8988T (cell line): Measurements from ENCODE around the gene PLCB4.

ENCODE experiments used
- DNase-seq: peaks from one replicate; pipeline ENCODE4 v3.0.0; 2011

Gene PLCB4

DNA sequence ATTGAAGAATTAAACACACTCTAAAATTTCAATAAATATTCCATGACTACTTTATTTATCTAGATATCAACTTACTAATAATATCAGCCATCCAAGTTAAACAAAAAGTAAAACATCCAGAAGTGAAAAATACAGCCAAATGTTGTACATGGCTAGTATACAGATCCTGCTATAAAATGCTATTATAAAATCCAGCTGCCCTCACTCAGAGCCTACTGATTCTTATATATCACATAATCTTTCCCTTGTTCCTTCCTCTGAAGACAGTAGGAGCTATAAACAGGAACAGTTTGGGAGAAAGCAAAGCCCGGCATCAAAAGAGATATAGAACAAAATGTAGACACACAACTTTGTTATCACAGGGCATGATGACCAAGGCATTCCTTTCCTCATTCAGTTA is 212.9 kb downstream of the PLCB4 start:
- DNase-seq: no peak

DNA sequence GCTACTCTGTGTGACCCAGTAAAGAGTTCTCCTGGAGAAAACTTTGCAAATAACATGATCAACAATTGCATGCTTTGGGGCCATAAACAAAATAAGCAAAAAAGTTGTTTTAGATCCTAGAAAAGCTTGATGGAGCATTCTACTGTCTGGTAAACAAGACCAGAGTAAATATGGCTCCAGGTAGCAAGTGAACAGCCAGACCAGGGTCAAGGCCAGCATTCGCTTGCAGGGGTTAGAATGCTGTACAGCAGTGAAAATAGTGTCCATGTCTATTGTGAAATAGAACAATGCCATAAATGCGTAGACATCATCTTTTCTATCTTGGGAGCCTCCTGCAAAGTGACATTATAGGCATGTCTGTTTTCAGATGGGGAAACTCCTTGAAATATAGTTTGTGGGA is 216.7 kb downstream of the PLCB4 start:
- no peak for DNase-seq

DNA sequence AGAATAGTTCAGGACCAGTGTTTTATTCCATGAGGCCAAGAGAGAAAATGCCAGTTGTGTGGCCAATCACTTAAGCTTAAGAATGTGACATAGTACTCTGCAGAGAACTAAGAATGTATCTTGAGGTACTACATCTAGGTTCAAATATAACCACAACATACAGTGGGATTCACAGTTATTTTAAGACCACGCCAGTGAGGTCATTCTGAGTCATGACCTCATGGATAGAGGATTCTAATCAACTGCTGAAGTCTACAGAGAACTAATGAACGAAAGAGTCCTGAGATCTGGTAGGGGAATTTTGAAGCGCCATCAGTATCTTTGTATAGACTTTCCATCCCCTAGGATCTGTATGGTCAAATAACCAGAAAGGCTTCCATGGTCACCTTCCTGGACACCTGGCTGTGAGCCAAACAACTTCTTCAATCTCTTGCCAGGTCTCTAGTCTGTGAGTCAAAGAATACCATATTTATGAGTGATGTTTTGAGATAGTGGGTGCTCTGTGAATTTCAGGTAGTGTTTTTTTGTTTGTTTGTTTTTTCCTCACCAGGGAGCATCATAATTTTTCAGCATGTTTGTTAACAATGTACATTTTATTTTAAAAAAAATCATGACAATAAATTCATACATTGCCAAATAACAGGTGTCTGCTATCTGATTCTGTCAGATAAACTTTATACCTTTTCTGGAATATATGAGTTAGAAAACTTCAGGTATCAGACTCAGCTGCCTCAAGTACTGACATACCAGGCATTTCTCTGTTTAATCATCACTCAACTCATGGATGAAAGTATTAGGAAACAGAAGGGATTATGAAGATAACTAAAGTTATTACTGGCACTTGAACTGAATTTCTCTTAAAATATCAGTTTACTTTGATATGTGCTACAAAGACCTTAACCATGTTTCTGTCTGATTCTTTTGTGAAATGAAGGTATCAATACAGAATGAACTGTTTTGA is 217.9 kb downstream of the PLCB4 start:
- DNase-seq: no peak

DNA sequence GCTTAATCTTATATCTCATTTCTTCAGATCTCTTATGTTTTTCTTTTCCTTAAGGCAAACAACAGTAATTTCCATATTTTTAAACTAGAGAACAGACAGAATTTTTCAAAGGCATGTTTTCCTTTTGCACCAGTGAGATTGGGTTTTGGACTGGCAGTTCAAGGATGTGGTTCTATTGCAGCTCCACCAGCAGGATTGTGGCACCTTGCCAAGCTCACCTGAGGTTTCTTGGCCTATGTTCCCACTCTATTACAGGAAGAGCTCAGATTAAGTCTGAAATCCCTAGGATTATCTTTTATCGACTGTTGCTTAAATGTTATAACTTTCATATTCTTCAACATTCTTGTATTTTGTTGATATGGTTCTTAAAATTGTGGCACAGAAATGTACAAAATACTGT is 218.9 kb downstream of the PLCB4 start:
- DNase-seq: no peak

DNA sequence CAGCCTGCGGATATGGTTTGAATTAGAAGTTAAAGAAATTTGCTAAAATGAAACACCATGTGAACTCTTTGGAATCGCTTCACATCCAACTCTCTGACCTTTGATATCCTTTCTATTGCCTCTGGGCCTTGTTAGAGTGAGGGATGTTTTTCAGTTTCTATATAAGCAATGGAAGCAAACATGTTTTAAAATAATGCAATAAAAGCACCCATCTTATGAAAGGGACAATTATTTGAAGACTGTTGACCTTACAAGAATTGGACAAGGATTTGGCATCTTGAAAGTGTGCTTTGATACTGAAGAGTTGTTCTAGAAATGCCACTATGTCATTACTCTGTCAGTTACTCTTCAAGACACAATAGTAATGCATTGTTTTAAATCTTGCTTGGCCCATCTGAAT is 221.4 kb downstream of the PLCB4 start:
- no peak for DNase-seq

DNA sequence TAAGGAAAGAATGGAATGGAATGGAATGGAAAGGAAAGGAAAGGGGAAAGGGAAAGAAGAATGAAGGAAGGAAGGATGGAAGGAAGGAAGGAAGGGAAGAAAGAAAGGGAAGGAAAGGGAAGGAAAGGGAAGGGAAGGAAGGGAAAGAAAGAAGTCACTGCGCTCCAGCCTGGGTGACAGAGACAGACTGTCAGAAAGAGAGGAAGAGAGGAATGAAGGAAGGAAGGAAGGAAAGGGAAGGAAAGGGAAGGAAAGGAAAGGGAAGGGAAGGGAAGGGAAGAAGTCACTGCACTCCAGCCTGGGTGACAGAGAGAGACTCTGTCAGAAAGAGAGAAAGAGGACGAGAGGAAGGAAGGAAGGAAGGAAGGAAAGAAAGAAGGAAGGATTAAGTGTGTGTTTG is 224.3 kb downstream of the PLCB4 start:
- no peak for DNase-seq

DNA sequence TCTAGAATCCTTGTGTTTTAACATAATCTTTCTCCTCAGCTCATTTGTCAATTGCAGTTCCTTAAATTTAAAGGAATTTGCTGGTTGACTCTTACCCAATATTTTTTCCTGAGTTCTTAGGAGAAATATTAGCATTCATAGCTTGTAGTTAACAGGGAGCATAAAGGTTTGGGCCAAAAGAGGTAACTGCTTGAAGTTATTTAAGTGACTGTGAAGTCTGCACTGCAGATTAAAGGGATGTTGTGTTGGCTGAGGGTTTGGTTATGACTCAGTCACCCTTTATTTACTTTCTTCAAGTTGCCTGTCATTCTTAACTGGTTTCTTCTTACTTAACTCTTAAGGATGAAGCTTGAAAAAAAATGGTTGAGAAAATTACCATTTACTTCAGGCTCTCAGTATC is 225.2 kb downstream of the PLCB4 start:
- no peak for DNase-seq

DNA sequence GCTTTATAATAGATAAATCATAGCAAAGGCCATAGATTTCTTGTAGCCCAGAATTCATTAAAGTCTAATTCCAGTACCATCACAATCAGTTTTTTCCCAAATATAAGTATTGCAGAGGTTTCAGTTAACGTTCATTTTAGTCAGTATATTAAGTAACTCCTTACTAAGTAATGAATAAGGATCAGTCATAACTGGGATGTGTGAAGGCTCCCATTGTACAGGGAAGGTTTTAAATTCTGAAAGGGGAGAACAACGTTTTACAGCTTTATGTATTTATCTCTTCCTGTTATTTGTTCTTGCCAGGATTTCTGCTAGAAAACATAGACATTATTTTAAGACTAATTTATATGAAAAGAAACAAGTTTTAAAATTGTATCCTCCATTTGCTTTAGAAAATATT is 230.0 kb downstream of the PLCB4 start:
- no peak for DNase-seq

DNA sequence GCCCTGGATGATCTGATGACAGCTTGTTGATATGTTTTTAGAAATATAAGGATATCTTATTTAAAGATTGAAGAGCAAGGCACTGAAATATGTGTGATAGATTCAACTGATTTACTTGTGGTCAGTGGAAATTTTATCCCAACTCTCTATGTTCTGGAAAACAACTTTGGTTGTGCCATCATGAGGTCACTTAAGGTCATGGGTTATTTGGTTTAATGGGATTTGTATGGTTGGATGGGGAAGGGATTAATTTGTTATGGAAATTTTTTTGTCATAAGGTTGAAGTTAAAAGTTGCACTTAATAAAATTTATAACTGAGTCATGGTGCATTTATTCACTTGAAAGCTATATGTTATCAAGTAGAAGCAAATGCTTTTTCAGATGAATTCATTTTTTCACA is 231.2 kb downstream of the PLCB4 start:
- no peak for DNase-seq

DNA sequence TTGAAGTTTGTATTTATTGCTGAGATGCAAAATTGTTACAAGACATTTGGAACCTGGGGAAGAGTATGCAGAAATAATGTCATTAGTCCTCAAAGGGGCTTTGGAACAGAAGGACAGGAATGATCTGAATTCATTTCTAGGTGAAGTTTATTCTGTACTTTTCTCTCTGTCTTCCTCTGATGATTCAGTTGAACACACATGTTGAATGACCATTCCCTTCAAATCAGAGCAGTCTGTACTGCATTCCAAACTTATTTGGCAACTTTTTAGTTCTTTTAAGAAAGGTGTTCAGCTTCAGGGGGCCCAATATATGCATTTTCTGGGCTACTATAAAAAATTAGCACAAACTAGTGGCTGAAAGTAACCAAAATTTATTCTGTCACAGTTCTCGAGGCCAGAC is 231.6 kb downstream of the PLCB4 start:
- no peak for DNase-seq

DNA sequence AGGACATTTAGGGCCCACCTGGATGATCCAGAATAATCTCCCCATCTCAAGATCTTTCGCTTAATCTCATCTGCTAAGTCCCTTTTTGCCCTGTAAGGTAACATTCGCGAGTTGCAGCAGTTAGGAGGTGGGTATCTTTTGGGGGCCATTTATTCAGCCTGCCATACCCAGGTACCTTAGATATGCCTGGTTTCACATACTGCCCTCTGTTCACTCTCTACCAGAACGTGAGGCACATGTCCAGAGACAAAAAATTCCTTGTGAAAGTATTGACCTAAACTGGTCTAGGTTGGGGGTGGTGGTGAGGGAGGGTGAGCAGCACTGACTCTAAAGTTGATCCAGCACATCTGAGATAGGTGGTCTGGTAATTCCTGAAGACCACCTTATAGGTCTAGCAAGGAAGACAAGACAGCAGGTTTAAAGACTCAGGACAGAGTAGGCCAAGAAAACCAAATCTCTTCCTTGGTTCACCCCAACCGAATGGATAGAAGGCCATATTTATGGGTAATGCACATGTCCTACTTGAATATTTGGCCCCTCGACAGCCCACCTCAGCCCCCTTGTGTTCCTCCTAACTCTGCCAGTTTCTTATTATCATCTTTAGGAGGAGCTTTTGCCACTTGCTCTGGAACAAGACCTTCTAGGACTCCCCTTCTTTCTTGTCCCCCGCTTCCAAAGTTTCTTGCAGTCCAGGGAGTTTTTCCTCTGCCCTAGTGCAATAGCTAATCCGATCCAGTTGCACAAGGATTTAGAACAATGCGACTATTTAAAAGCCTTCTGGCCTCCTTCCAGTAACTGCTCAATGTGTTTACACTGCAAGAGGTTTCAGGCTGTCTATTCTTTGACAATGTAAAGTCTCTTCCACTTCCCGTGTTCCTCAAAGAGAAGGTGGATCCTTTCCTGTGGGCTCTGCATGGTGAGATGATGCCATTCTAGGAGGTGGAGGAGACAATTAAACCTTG is 232.5 kb downstream of the PLCB4 start:
- no peak for DNase-seq

DNA sequence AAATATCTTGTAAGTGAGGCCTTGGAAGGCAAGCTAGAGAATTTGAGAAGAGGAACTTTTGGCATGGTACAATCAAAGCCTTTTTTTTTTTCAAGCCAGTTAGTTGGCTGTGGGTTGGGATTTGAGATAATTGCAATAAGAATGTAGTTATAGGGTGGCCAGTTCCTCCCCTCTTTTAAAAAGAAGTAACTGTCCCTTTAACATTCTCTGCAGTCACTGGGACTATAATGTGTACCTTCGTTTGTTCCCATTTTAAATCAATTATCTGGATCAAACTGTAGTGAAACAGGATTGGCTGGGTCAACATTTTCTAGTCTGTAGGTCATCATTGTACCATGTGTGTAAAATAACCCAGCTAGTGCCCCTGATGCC is 233.2 kb downstream of the PLCB4 start:
- DNase-seq: no peak

DNA sequence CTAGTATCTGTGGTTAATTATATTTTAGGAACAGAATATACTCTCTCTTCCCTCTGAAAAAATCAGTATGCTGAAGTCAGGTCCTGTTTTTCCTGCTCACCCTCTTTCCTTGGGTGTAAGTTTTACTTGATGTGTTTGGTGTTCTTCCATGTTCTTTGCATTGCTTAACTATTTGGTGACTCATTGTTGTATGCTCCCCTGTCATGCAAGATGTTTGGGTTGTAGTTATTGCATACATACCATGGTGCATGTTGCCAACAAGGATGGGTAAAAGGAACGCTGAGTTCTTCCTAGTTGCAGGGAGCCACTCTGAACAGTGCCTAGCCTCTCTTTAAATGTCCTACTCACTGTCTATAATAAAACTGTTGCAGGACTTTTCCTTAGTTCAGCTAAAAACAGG is 237.6 kb downstream of the PLCB4 start:
- DNase-seq: no peak

DNA sequence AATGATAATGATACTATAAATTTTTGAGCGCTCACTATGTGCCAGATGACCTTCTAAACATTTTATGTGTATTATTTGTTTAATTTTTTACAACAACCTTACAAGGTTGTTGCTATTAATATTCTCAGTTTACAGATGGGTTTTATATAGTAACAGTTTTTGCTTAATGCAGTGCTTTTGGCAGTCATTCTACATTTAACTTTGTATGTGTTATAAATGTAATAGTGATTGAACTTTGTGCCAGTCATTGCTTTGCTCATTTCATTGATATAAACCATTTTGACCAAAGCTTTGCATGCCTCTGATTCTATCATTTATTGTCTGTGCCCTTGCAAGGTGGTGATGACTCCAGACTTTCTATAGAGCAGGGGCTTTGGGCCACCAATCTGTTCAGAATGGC is 239.2 kb downstream of the PLCB4 start:
- DNase-seq: no peak

DNA sequence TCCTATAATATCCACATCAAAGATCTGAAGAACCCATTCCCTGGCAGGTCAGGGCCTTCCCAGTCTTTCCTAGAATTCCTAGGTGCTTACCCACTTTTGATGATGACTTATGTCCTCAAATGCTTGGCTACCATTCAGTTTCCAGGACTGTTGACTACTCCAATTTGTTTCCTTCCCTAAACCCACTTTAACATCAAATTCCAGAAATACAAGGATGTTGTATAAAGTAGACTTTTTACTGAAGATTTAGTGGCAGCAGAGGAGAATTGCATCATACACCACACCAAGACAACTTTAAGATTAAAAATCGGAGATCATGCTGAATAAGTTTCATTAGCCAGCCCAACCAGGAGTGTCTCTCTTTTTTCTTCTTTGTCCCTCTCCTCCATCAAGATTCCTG is 242.2 kb downstream of the PLCB4 start:
- DNase-seq: no peak

DNA sequence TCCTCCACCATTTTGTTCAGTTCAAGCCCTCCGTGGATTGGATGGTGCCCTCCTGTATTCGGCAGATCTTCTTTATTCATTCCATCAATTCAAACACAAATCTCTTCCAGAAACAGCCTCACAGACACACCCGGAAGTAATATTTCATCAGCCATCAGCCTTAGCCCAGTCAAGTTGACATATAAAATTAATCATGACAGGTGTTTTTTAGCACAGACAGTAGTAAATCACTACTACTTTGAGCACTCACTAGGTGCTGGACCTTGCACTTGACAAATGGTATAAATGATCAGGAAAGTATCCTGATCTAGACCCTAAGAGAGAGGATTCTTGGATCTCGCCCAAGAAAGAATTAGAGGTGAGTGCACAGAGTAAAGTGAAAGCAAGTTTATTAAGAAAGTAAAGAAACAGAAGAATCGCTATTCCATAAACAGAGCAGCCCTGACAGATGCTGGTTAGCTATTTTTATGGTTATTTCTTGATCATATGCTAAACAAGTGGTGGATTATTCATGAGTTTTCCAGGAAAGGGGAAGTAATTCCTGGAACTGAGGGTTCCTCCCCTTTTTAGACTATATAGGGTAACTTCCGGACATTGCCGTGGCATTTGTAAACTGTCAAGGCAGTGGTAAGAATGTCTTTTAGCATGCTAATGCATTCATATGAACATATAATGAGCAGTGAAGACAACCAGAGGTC is 250.9 kb downstream of the PLCB4 start:
- no peak for DNase-seq

DNA sequence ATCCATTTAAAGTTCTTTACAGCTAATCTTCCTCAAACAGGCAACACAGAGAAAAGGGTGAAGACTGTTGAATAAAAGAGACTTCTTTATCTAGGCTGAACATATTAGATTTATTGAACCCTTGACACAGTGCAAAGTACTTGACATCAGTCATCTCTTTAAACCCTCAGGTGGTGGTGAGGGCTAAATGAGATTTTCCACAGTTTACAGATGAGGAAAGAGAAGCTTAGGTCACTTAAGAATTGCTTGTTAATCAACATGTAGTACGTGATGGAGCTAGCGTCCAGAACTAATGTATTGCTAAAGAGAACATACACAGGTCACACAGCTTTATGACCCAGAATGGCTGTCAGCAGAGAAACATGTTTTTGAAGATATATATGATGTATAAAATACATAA is 252.1 kb downstream of the PLCB4 start:
- no peak for DNase-seq

DNA sequence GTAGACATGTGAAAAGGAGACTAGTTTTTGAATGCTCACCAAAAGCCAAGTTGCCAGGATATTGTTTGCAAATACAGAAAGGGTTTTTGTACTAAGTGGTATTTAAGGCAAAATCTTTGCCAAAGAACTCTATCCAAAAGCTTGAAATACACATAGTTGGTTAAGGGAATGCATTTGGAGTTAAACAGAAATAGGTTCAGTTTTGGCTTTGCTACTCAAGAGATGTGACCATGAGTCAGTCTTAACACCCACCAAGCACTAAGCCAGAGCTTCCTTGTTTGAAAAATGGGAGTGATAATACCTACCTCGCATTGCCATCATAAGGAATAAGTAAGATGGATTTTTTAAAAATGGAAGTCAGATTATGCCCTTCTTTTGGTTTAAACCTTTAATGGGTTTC is 253.8 kb downstream of the PLCB4 start:
- no peak for DNase-seq

DNA sequence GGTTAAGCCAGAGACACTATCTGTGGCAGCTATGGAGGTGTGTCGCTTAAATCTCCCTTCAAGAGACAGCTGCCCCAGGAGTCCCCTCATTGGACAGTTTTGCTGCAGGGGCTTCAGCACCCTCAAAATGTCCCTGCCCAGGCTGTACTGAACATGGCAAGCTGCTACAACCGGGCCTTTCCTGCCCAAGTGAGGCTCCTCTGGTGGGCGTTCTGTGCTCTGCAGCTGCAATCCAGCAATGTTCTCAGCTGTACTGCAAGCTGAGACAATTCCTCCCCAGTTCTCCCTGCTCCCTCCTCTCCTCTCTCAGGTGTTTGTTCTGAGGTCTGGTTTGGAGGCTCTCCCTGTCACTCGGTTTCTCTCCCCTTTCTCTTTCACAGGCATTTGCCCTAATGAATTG is 254.7 kb downstream of the PLCB4 start:
- no peak for DNase-seq

DNA sequence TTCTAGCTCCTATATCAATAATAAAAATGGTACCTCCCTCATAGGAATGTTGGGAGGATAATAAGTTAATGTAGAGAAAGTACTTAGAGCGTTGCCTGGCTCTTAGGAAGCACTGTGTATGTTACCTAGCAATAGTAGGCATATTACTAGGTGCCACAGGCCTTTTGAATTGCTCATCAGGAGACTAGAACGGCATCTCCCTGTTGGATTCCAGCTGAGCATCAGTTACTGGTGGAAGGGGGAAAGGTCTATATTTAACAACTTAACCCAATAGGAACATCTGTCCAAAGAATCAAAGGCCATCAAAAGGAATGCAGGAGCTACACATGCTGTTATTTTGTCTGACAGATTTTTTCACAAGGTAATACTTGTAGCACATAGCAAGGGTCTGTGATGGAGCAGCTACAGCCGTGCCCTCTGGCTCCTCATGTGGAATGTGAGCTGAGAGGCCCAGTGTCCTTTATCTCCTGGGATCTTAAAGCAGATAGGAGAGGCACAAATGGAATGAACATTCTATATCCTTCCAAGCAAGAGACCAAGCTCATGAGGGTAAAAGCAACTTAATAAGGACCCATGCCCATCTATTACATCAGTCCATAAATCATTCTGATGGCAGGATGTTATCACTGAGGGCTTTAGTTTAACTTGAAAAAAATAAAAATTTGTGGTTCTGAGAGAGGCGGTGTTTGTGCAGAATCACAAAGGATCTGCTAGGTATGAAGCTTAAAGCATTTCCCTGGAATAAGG is 260.6 kb downstream of the PLCB4 start:
- DNase-seq: no peak

DNA sequence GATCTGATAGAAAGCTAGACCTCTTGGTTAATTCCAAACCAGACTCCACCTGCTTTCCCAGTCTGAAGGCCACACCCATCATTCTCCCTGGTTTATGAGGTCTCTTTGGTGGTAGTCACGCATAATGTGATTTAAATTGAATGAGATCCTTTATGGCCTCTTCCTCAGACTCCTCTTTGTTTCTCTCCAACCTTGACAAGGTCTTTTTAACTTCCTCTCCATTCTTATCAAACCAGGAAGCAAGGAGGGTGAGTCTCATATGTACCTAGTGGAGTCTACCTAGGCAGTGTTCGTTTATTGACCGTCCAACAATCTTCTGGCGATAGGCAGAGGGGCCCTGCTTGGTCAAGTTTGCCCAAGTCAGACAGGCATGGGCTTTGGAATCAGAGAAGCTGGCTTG is 261.3 kb downstream of the PLCB4 start:
- DNase-seq: no peak

DNA sequence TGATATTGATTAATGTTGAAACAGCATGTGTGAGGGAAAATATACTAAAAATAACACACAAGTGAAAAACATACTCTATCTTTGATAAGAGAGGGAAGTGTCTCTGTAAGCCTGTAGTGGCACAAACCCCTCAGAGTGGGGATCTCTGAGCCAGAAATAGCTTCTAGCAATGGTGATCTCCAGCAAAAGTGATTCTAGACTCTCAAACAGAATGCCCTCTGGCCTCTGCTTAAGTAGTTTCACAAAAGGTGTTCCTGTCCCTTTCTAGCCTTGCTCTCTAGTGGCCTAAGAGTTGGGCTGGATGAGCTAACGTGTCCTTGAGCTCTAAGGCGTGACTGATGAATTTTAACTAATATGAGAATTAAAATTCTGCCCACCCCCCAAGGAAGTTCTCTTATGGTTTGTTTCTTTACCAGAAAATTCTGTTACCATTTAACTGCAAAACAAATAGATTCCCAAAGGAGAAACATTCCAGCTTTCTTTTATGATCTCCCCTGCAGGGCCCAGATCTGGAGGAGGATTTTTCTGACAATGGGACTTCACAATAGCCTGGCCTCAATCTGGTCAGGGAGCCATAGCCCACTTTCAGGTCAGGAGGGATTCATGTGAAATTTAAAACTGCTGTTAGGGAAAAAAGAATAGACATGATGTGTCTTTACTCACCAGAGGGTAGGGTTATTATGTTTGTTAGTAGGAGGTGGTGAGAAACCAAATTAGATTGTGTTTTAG is 263.0 kb downstream of the PLCB4 start:
- no peak for DNase-seq
